ENCODE measurements around the gene PHACTR1.
"Not testable (repeated sequence)": the region's sequence is repeated elsewhere in the genome, so short reads cannot be mapped to it uniquely, and the experiment has no call there.

PHACTR1 gene

GRCh38 chr6:13239530-13240455, 523.2 kb downstream of the PHACTR1 start:
- DNase-seq (ENCODE audit: low read depth): no peak

- no peak for DNase-seq (ENCODE audit: low read depth)
Observed at GRCh38 chr6:13241364-13241763, 524.8 kb downstream of the PHACTR1 start.

- no peak for DNase-seq (ENCODE audit: low read depth)
Observed at GRCh38 chr6:13242178-13242577, 525.6 kb downstream of the PHACTR1 start.

- DNase-seq (ENCODE audit: low read depth): no peak
Observed at GRCh38 chr6:13242590-13242989, 526.0 kb downstream of the PHACTR1 start.

GRCh38 chr6:13243033-13243432, 526.5 kb downstream of the PHACTR1 start:
- DNase-seq (ENCODE audit: low read depth): no peak

- not testable (repeated sequence) for DNase-seq (ENCODE audit: low read depth)
Observed at GRCh38 chr6:13243745-13244144, 527.2 kb downstream of the PHACTR1 start.

- DNase-seq (ENCODE audit: low read depth): no peak
Observed at GRCh38 chr6:13247627-13248026, 531.1 kb downstream of the PHACTR1 start.

- DNase-seq (ENCODE audit: low read depth): no peak
Observed at GRCh38 chr6:13248053-13248452, 531.5 kb downstream of the PHACTR1 start.

- no peak for DNase-seq (ENCODE audit: low read depth)
Observed at GRCh38 chr6:13248584-13248985, 532.0 kb downstream of the PHACTR1 start.

- DNase-seq (ENCODE audit: low read depth): no peak
Observed at GRCh38 chr6:13248994-13249393, 532.4 kb downstream of the PHACTR1 start.

- no peak for DNase-seq (ENCODE audit: low read depth)
Observed at GRCh38 chr6:13249817-13250216, 533.2 kb downstream of the PHACTR1 start.

- no peak for DNase-seq (ENCODE audit: low read depth)
Observed at GRCh38 chr6:13250703-13251102, 534.1 kb downstream of the PHACTR1 start.

GRCh38 chr6:13251242-13251641, 534.7 kb downstream of the PHACTR1 start:
- no peak for DNase-seq (ENCODE audit: low read depth)

GRCh38 chr6:13252790-13253189, 536.2 kb downstream of the PHACTR1 start:
- DNase-seq (ENCODE audit: low read depth): no peak

GRCh38 chr6:13253272-13253671, 536.7 kb downstream of the PHACTR1 start:
- no peak for DNase-seq (ENCODE audit: low read depth)

GRCh38 chr6:13256266-13257001, 539.9 kb downstream of the PHACTR1 start:
- no peak for DNase-seq (ENCODE audit: low read depth)

- DNase-seq (ENCODE audit: low read depth): no peak
Observed at GRCh38 chr6:13259393-13259792, 542.8 kb downstream of the PHACTR1 start.

- DNase-seq (ENCODE audit: low read depth): no peak
Observed at GRCh38 chr6:13260101-13260598, 543.6 kb downstream of the PHACTR1 start.

- DNase-seq (ENCODE audit: low read depth): no peak
Observed at GRCh38 chr6:13260831-13261230, 544.3 kb downstream of the PHACTR1 start.

- DNase-seq (ENCODE audit: low read depth): no peak
Observed at GRCh38 chr6:13261464-13261994, 545.0 kb downstream of the PHACTR1 start.

- DNase-seq (ENCODE audit: low read depth): no peak
Observed at GRCh38 chr6:13262302-13263230, 546.0 kb downstream of the PHACTR1 start.

GRCh38 chr6:13263669-13264068, 547.1 kb downstream of the PHACTR1 start:
- no peak for DNase-seq (ENCODE audit: low read depth)
